ENCODE measurements around the gene CASTOR2. TPM values are rescaled to one million over a fixed set of nuclear protein-coding genes. Genes with fewer than 3 reads are reported as not detected.
A peak's percentile ranks its signal among the peaks of the same experiment; 100 is the strongest.
"Not testable (repeated sequence)": the region's sequence is repeated elsewhere in the genome, so short reads cannot be mapped to it uniquely, and the experiment has no call there.

CASTOR2 gene
- total RNA-seq, 1 experiment from 2014 or later: 41.1 TPM

GRCh38 chr7:74966909-74967308, 2.4 kb downstream of the CASTOR2 start:
- H3K4me1 ChIP-seq (ENCODE audit: control insufficient read depth, insufficient read depth, low read length); H3K36me3 ChIP-seq (ENCODE audit: control insufficient read depth, insufficient read depth, low read length); H3K27ac ChIP-seq (ENCODE audit: low read length); intact Hi-C loops (cut with micrococcal nuclease; ENCODE audit: unreplicated experiment); in situ Hi-C loops (cut with HindIII; ENCODE audit: low pct_unique_long_range_greater_than_20kb, low sequenced_read_pairs); POLR2A ChIA-PET; ATAC-seq; H3K9me3 ChIP-seq (ENCODE audit: control insufficient read depth, insufficient read depth, low read depth, low read length); H3K27me3 ChIP-seq (ENCODE audit: control insufficient read depth, insufficient read depth, low read length); CTCF ChIA-PET; BruUV-seq (replicated peaks); DNase-seq (ENCODE audit: low read depth, low spot score); H3K4me3 ChIP-seq (ENCODE audit: low read depth in 2 of 2, low read length in 2 of 2): not testable (repeated sequence)

- H3K4me3 ChIP-seq (ENCODE audit: low read depth in 2 of 2, low read length in 2 of 2); H3K9me3 ChIP-seq (ENCODE audit: control insufficient read depth, insufficient read depth, low read depth, low read length); in situ Hi-C loops (cut with HindIII; ENCODE audit: low pct_unique_long_range_greater_than_20kb, low sequenced_read_pairs); H3K27me3 ChIP-seq (ENCODE audit: control insufficient read depth, insufficient read depth, low read length); DNase-seq (ENCODE audit: low read depth, low spot score); intact Hi-C loops (cut with micrococcal nuclease; ENCODE audit: unreplicated experiment); H3K4me1 ChIP-seq (ENCODE audit: control insufficient read depth, insufficient read depth, low read length); CTCF ChIA-PET; H3K27ac ChIP-seq (ENCODE audit: low read length); H3K36me3 ChIP-seq (ENCODE audit: control insufficient read depth, insufficient read depth, low read length); POLR2A ChIA-PET; BruUV-seq (replicated peaks): not testable (repeated sequence)
- ATAC-seq: 0 out of 2 replicates have a peak, but pooled peaks have one; percentile 22
Observed at GRCh38 chr7:74971431-74971830, 6.9 kb downstream of the CASTOR2 start.

- BruUV-seq (replicated peaks); DNase-seq (ENCODE audit: low read depth, low spot score); in situ Hi-C loops (cut with HindIII; ENCODE audit: low pct_unique_long_range_greater_than_20kb, low sequenced_read_pairs): not testable (repeated sequence)
Observed at GRCh38 chr7:74972377-74972776, 7.9 kb downstream of the CASTOR2 start.

GRCh38 chr7:74975959-74976358, 11.5 kb downstream of the CASTOR2 start:
- H3K4me3 ChIP-seq (ENCODE audit: low read depth in 2 of 2, low read length in 2 of 2); H3K36me3 ChIP-seq (ENCODE audit: control insufficient read depth, insufficient read depth, low read length); ATAC-seq; DNase-seq (ENCODE audit: low read depth, low spot score); intact Hi-C loops (cut with micrococcal nuclease; ENCODE audit: unreplicated experiment); CTCF ChIA-PET; H3K27me3 ChIP-seq (ENCODE audit: control insufficient read depth, insufficient read depth, low read length); H3K9me3 ChIP-seq (ENCODE audit: control insufficient read depth, insufficient read depth, low read depth, low read length); H3K27ac ChIP-seq (ENCODE audit: low read length); H3K4me1 ChIP-seq (ENCODE audit: control insufficient read depth, insufficient read depth, low read length); BruUV-seq (replicated peaks); in situ Hi-C loops (cut with HindIII; ENCODE audit: low pct_unique_long_range_greater_than_20kb, low sequenced_read_pairs); POLR2A ChIA-PET: not testable (repeated sequence)

More at GRCh38 chr7:74972377-74972776, 7.9 kb downstream of the CASTOR2 start:
- CTCF ChIA-PET; intact Hi-C loops (cut with micrococcal nuclease; ENCODE audit: unreplicated experiment); H3K9me3 ChIP-seq (ENCODE audit: control insufficient read depth, insufficient read depth, low read depth, low read length); H3K4me1 ChIP-seq (ENCODE audit: control insufficient read depth, insufficient read depth, low read length); H3K4me3 ChIP-seq (ENCODE audit: low read depth in 2 of 2, low read length in 2 of 2); H3K27ac ChIP-seq (ENCODE audit: low read length); H3K36me3 ChIP-seq (ENCODE audit: control insufficient read depth, insufficient read depth, low read length); POLR2A ChIA-PET; H3K27me3 ChIP-seq (ENCODE audit: control insufficient read depth, insufficient read depth, low read length): not testable (repeated sequence)
- ATAC-seq: 0 out of 2 replicates have a peak, but pooled peaks have one; percentile 28

- CTCF ChIA-PET; H3K36me3 ChIP-seq (ENCODE audit: control insufficient read depth, insufficient read depth, low read length); POLR2A ChIA-PET; H3K27ac ChIP-seq (ENCODE audit: low read length); H3K4me1 ChIP-seq (ENCODE audit: control insufficient read depth, insufficient read depth, low read length); ATAC-seq; H3K4me3 ChIP-seq (ENCODE audit: low read depth in 2 of 2, low read length in 2 of 2); BruUV-seq (replicated peaks); DNase-seq (ENCODE audit: low read depth, low spot score); H3K27me3 ChIP-seq (ENCODE audit: control insufficient read depth, insufficient read depth, low read length); in situ Hi-C loops (cut with HindIII; ENCODE audit: low pct_unique_long_range_greater_than_20kb, low sequenced_read_pairs); H3K9me3 ChIP-seq (ENCODE audit: control insufficient read depth, insufficient read depth, low read depth, low read length); intact Hi-C loops (cut with micrococcal nuclease; ENCODE audit: unreplicated experiment): not testable (repeated sequence)
Observed at GRCh38 chr7:74977523-74977922, 13.0 kb downstream of the CASTOR2 start.

GRCh38 chr7:74988436-74988835, 23.9 kb downstream of the CASTOR2 start:
- ATAC-seq; H3K27me3 ChIP-seq (ENCODE audit: control insufficient read depth, insufficient read depth, low read length); BruUV-seq (replicated peaks); H3K36me3 ChIP-seq (ENCODE audit: control insufficient read depth, insufficient read depth, low read length); CTCF ChIA-PET; H3K9me3 ChIP-seq (ENCODE audit: control insufficient read depth, insufficient read depth, low read depth, low read length); H3K4me1 ChIP-seq (ENCODE audit: control insufficient read depth, insufficient read depth, low read length); DNase-seq (ENCODE audit: low read depth, low spot score); POLR2A ChIA-PET; H3K27ac ChIP-seq (ENCODE audit: low read length); H3K4me3 ChIP-seq (ENCODE audit: low read depth in 2 of 2, low read length in 2 of 2); intact Hi-C loops (cut with micrococcal nuclease; ENCODE audit: unreplicated experiment); in situ Hi-C loops (cut with HindIII; ENCODE audit: low pct_unique_long_range_greater_than_20kb, low sequenced_read_pairs): not testable (repeated sequence)

Measured in Panc1 (cell line).